ENCODE data around the gene SPATS2L.

DNA sequence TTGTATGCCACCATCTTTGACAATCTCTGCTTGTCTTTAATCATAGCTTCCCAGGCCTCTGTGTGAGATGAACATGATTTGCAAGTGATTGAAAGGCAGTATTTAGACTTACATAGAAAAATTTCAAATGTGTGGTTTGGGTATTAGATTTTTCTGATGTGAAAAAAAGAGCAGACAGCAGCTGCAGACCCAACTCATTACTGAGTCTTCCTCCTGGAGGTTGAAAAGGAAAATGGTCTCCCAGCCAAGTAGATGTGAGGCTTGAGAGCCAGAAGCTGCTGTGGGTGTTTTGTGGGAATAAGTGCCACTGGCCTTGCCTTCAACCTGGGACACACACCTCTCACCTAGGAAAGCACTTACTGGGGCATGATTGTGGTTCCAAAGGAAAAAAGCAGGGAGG, 110.9 kb downstream of the SPATS2L start:
- TF ChIP-seq, protein P1, sequence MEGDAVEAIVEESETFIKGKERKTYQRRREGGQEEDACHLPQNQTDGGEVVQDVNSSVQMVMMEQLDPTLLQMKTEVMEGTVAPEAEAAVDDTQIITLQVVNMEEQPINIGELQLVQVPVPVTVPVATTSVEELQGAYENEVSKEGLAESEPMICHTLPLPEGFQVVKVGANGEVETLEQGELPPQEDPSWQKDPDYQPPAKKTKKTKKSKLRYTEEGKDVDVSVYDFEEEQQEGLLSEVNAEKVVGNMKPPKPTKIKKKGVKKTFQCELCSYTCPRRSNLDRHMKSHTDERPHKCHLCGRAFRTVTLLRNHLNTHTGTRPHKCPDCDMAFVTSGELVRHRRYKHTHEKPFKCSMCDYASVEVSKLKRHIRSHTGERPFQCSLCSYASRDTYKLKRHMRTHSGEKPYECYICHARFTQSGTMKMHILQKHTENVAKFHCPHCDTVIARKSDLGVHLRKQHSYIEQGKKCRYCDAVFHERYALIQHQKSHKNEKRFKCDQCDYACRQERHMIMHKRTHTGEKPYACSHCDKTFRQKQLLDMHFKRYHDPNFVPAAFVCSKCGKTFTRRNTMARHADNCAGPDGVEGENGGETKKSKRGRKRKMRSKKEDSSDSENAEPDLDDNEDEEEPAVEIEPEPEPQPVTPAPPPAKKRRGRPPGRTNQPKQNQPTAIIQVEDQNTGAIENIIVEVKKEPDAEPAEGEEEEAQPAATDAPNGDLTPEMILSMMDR (IDR thresholded peaks at IDR 0.05), result no peak
- TF ChIP-seq POLR2A (IDR thresholded peaks at IDR 0.05), result no peak
- no peak for TF ChIP-seq POLR2AphosphoS5 (IDR thresholded peaks at IDR 0.05)
- TF ChIP-seq EP300 (IDR thresholded peaks at IDR 0.05; ENCODE audit: low read depth), result no peak
